Measurements from ENCODE around the gene SCEL.

DNA sequence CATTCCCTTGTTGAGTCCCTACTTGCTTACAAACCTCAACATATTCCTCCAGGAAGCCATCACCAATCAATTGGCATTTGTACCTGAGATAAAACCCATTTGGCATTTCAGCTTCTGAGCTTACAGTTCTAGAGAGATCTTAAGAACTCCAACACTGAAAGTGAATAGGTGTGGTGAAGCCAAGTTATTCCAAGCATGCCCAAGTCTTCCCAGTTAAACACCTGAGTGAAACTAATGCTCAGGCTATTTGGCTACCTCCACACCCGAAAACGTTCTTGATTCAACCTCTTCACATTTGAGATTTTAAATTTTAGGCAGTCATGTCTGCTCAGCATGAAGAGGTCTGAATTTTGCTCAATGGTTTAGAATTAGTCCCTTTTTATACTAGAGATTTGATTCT lies 2.5 kb upstream of the SCEL start:
- TF ChIP-seq, protein P1, sequence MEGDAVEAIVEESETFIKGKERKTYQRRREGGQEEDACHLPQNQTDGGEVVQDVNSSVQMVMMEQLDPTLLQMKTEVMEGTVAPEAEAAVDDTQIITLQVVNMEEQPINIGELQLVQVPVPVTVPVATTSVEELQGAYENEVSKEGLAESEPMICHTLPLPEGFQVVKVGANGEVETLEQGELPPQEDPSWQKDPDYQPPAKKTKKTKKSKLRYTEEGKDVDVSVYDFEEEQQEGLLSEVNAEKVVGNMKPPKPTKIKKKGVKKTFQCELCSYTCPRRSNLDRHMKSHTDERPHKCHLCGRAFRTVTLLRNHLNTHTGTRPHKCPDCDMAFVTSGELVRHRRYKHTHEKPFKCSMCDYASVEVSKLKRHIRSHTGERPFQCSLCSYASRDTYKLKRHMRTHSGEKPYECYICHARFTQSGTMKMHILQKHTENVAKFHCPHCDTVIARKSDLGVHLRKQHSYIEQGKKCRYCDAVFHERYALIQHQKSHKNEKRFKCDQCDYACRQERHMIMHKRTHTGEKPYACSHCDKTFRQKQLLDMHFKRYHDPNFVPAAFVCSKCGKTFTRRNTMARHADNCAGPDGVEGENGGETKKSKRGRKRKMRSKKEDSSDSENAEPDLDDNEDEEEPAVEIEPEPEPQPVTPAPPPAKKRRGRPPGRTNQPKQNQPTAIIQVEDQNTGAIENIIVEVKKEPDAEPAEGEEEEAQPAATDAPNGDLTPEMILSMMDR (IDR thresholded peaks at IDR 0.05): no peak
- TF ChIP-seq POLR2A (IDR thresholded peaks at IDR 0.05) (no peak), EP300 (IDR thresholded peaks at IDR 0.05) (peak in 1 of 4 donors; percentile 44), POLR2AphosphoS5 (IDR thresholded peaks at IDR 0.05) (no peak)
